DMS153 treated with DMSO at 0.1 percent for 48 hours (cell line): Measurements from ENCODE around the gene MATN1.

Source experiments
- DNase-seq: peaks from one replicate; lab custom pipeline; 2025; ENCODE audit not compliant: unreplicated experiment; lab: John Stamatoyannopoulos, UW

The MATN1 gene

GRCh38 chr1:30732277-30732996 is 9.1 kb upstream of the MATN1 start:
- no peak for DNase-seq

- DNase-seq: no peak
These were observed 8.5 kb upstream of the MATN1 start for GRCh38 chr1:30731806-30732276.

- no peak for DNase-seq
These were observed 7.9 kb upstream of the MATN1 start for GRCh38 chr1:30731109-30731805.

GRCh38 chr1:30730346-30731108 is 7.1 kb upstream of the MATN1 start:
- DNase-seq: no peak

- no peak for DNase-seq
These were observed 6.5 kb upstream of the MATN1 start for GRCh38 chr1:30729901-30730300.

GRCh38 chr1:30728832-30729638 is 5.7 kb upstream of the MATN1 start:
- no peak for DNase-seq

- DNase-seq: no peak
These were observed 5.0 kb upstream of the MATN1 start for GRCh38 chr1:30728340-30728739.

GRCh38 chr1:30727824-30728223 is 4.4 kb upstream of the MATN1 start:
- DNase-seq: no peak

GRCh38 chr1:30726773-30727684 is 3.6 kb upstream of the MATN1 start:
- no peak for DNase-seq

GRCh38 chr1:30726236-30726635 is 2.9 kb upstream of the MATN1 start:
- DNase-seq: no peak

GRCh38 chr1:30725450-30726095 is 2.2 kb upstream of the MATN1 start:
- no peak for DNase-seq

- no peak for DNase-seq
These were observed 1.5 kb upstream of the MATN1 start for GRCh38 chr1:30724655-30725421.

GRCh38 chr1:30724175-30724574 is 790 bp upstream of the MATN1 start:
- DNase-seq: no peak

GRCh38 chr1:30721812-30722537 is 1.4 kb downstream of the MATN1 start:
- DNase-seq: no peak

- no peak for DNase-seq
These were observed 2.0 kb downstream of the MATN1 start for GRCh38 chr1:30721341-30721793.

GRCh38 chr1:30720271-30721223 is 2.8 kb downstream of the MATN1 start:
- no peak for DNase-seq
